ENCODE results near the gene TMTC3. TPM values are rescaled to one million over a fixed set of nuclear protein-coding genes. Genes with fewer than 3 reads are reported as not detected.
"Not testable (repeated sequence)": the region's sequence is repeated elsewhere in the genome, so short reads cannot be mapped to it uniquely, and the experiment has no call there.

Gene TMTC3
- total and polyA plus RNA-seq, 2 of the 8 experiments (the other 6 are each of a cell fraction or from before 2014, with no cell fraction given): 7.0 to 45.1 TPM

DNA sequence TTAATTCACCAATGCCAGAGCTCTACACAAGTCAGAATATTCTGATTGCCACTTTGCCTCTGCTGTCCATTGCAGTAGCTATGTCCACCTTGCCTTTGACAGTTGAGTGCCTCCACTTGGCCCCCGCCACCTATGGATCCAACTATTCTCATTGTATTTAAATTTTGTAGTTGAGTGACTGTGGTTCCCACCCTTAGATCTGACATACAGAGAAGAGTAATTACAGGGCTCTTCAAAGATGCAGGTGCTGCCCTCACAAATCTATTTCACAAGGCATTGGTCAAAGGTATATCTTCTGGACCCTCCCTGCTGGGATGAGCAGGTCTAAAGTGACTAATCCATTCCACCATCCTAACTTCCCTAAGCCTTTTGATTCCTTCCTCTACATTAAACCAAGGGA lies 68.2 kb downstream of the TMTC3 start:
- H3K23me2 ChIP-seq (ENCODE audit: low read depth, low read length); H4K8ac ChIP-seq (ENCODE audit: extremely low read depth, insufficient read depth, low read length); H2BK15ac ChIP-seq (ENCODE audit: low read length); DNase-seq (ENCODE audit: low read depth in 1 of 2, low spot score in 2 of 2); H3K27me3 ChIP-seq (replicated peaks in 1 of 4; ENCODE audit: control insufficient read depth in 3 of 4, extremely low read depth in 1 of 4, insufficient read depth in 3 of 4, low read length in 3 of 4); H3K4ac ChIP-seq (replicated peaks; ENCODE audit: insufficient read length, low read depth, low read length); POLR2A ChIA-PET (ENCODE audit: partially characterized antibody); H3K56ac ChIP-seq (replicated peaks; ENCODE audit: insufficient read length, low read depth, low read length); H4K5ac ChIP-seq (ENCODE audit: insufficient read length, low read depth, low read length); H2BK5ac ChIP-seq (ENCODE audit: low read depth, low read length); H3K23ac ChIP-seq (ENCODE audit: insufficient read length); H3K79me1 ChIP-seq (ENCODE audit: low read depth, low read length); H2BK12ac ChIP-seq (ENCODE audit: low read depth, low read length); H3K18ac ChIP-seq (ENCODE audit: extremely low read depth, low read length); H3K9ac ChIP-seq (replicated peaks in 1 of 4; ENCODE audit: extremely low read depth in 1 of 4, low read depth in 3 of 4, low read length in 3 of 4); H3K4me2 ChIP-seq (ENCODE audit: insufficient read depth in 1 of 2, low read depth in 2 of 2, low read length in 2 of 2); H3K4me1 ChIP-seq (replicated peaks in 1 of 4; ENCODE audit: control insufficient read depth in 3 of 4, insufficient read depth in 4 of 4, low read length in 3 of 4); CTCF ChIA-PET (ENCODE audit: partially characterized antibody); H2AFZ ChIP-seq (ENCODE audit: low read length); FAIRE-seq; H2AK5ac ChIP-seq (ENCODE audit: low read depth, low read length); H3K9me3 ChIP-seq (ENCODE audit: insufficient read depth in 2 of 2, low read depth in 1 of 2, low read length in 1 of 2); H3K36me3 ChIP-seq (ENCODE audit: control insufficient read depth in 2 of 4, insufficient read depth in 4 of 4, low read length in 3 of 4); H3K14ac ChIP-seq (ENCODE audit: insufficient read length); H3K4me3 ChIP-seq (ENCODE audit: extremely low read depth in 1 of 4, insufficient read depth in 2 of 4, low read depth in 3 of 4, low read length in 4 of 4); H2BK20ac ChIP-seq (ENCODE audit: low read length); H3K27ac ChIP-seq (ENCODE audit: low read depth, low read length); H2BK120ac ChIP-seq (replicated peaks; ENCODE audit: low read depth, low read length); H4K20me1 ChIP-seq (replicated peaks in 1 of 2; ENCODE audit: control insufficient read depth in 1 of 2, insufficient read depth in 2 of 2, low read length in 2 of 2); H4K91ac ChIP-seq (replicated peaks; ENCODE audit: insufficient read length, low read length); H3K79me2 ChIP-seq (ENCODE audit: control insufficient read depth in 1 of 2, insufficient read depth in 2 of 2, low read length in 2 of 2): not testable (repeated sequence)
- WGBS, 2 experiments (ENCODE audit: extremely low coverage in 1 of 2, insufficient coverage in 1 of 2, insufficient read length in 1 of 2, insufficient replicate concordance in 2 of 2, low coverage in 1 of 2, low lambda C conversion rate in 2 of 2, missing lambda C conversion rate in 1 of 2): 100% methylated on average over 1 of the region's 1 CpG; no CpG with 5 or more reads in 1 of the 2 experiments

Data from H1 (cell line).